Measurements from ENCODE around the gene TRANK1.

The TRANK1 gene

GRCh38 chr3:36926292-36926897, 18.5 kb downstream of the TRANK1 start:
- H3K36me3 ChIP-seq (ENCODE audit: insufficient read depth, insufficient read length, low read length) = no peaks in the 10 kb centered on the region
- TF ChIP-seq SUZ12 (IDR thresholded peaks at IDR 0.05; ENCODE audit: extremely low read depth, insufficient read depth, insufficient read length) (no peak), ZNF274 (IDR thresholded peaks at IDR 0.05; ENCODE audit: low read depth, low read length) (no peak), YY1 (IDR thresholded peaks at IDR 0.05; ENCODE audit: insufficient read depth, insufficient read length) (no peak)
- no peak for DNase-seq (ENCODE audit: low read depth, low spot score)
- no peak overlapping the region for H3K4me3 ChIP-seq (ENCODE audit: insufficient read length, low read depth)
- H3K9me3 ChIP-seq (ENCODE audit: insufficient read depth, low read length) = peaks cover 5% of the 10 kb centered on the region
- no peaks in the 10 kb centered on the region for H3K27me3 ChIP-seq (ENCODE audit: insufficient read depth, insufficient read length)
- no peaks in the 10 kb centered on the region for H3K4me1 ChIP-seq (ENCODE audit: insufficient read depth, insufficient read length)
- H3K9ac ChIP-seq (ENCODE audit: insufficient read length, low read depth) = no peak overlapping the region

- H3K36me3 ChIP-seq (ENCODE audit: insufficient read depth, insufficient read length, low read length) = no peaks in the 10 kb centered on the region
- no peak for DNase-seq (ENCODE audit: low read depth, low spot score)
- peaks cover 15% of the 10 kb centered on the region for H3K9me3 ChIP-seq (ENCODE audit: insufficient read depth, low read length)
- H3K27me3 ChIP-seq (ENCODE audit: insufficient read depth, insufficient read length) = no peaks in the 10 kb centered on the region
- TF ChIP-seq ZNF274 (IDR thresholded peaks at IDR 0.05; ENCODE audit: low read depth, low read length) (no peak), SUZ12 (IDR thresholded peaks at IDR 0.05; ENCODE audit: extremely low read depth, insufficient read depth, insufficient read length) (no peak), YY1 (IDR thresholded peaks at IDR 0.05; ENCODE audit: insufficient read depth, insufficient read length) (no peak)
- H3K4me1 ChIP-seq (ENCODE audit: insufficient read depth, insufficient read length) = no peaks in the 10 kb centered on the region
- H3K4me3 ChIP-seq (ENCODE audit: insufficient read length, low read depth) = no peak overlapping the region
- peak overlapping the region; percentile 50 for H3K9ac ChIP-seq (ENCODE audit: insufficient read length, low read depth)
Observed at GRCh38 chr3:36924744-36925521, 19.9 kb downstream of the TRANK1 start.

- no peak overlapping the region for H3K4me3 ChIP-seq (ENCODE audit: insufficient read length, low read depth)
- no peaks in the 10 kb centered on the region for H3K27me3 ChIP-seq (ENCODE audit: insufficient read depth, insufficient read length)
- H3K36me3 ChIP-seq (ENCODE audit: insufficient read depth, insufficient read length, low read length) = no peaks in the 10 kb centered on the region
- DNase-seq (ENCODE audit: low read depth, low spot score) = no peak
- no peaks in the 10 kb centered on the region for H3K4me1 ChIP-seq (ENCODE audit: insufficient read depth, insufficient read length)
- peak overlapping the region; percentile 50 for H3K9ac ChIP-seq (ENCODE audit: insufficient read length, low read depth)
- H3K9me3 ChIP-seq (ENCODE audit: insufficient read depth, low read length) = peaks cover 15% of the 10 kb centered on the region
- no peak for TF ChIP-seq YY1 (IDR thresholded peaks at IDR 0.05; ENCODE audit: insufficient read depth, insufficient read length)
- TF ChIP-seq SUZ12 (IDR thresholded peaks at IDR 0.05; ENCODE audit: extremely low read depth, insufficient read depth, insufficient read length) = no peak
- TF ChIP-seq ZNF274 (IDR thresholded peaks at IDR 0.05; ENCODE audit: low read depth, low read length) = no peak
Observed at GRCh38 chr3:36923981-36924743, 20.7 kb downstream of the TRANK1 start.

- Histone ChIP-seq H3K4me1 (ENCODE audit: insufficient read depth, insufficient read length) (no peaks in the 10 kb centered on the region), H3K4me3 (ENCODE audit: insufficient read length, low read depth) (no peak overlapping the region), H3K27me3 (ENCODE audit: insufficient read depth, insufficient read length) (no peaks in the 10 kb centered on the region), H3K9ac (ENCODE audit: insufficient read length, low read depth) (no peak overlapping the region), H3K36me3 (ENCODE audit: insufficient read depth, insufficient read length, low read length) (no peaks in the 10 kb centered on the region), H3K9me3 (ENCODE audit: insufficient read depth, low read length) (peaks cover 15% of the 10 kb centered on the region)
- DNase-seq (ENCODE audit: low read depth, low spot score) = no peak
- TF ChIP-seq YY1 (IDR thresholded peaks at IDR 0.05; ENCODE audit: insufficient read depth, insufficient read length) (no peak), SUZ12 (IDR thresholded peaks at IDR 0.05; ENCODE audit: extremely low read depth, insufficient read depth, insufficient read length) (no peak)
Observed at GRCh38 chr3:36923523-36923943, 21.3 kb downstream of the TRANK1 start.

- no peaks in the 10 kb centered on the region for H3K36me3 ChIP-seq (ENCODE audit: insufficient read depth, insufficient read length, low read length)
- no peak for TF ChIP-seq ZNF274 (IDR thresholded peaks at IDR 0.05; ENCODE audit: low read depth, low read length)
- TF ChIP-seq SUZ12 (IDR thresholded peaks at IDR 0.05; ENCODE audit: extremely low read depth, insufficient read depth, insufficient read length) = no peak
- no peak for TF ChIP-seq YY1 (IDR thresholded peaks at IDR 0.05; ENCODE audit: insufficient read depth, insufficient read length)
- H3K4me3 ChIP-seq (ENCODE audit: insufficient read length, low read depth) = no peak overlapping the region
- no peak for DNase-seq (ENCODE audit: low read depth, low spot score)
- H3K4me1 ChIP-seq (ENCODE audit: insufficient read depth, insufficient read length) = no peaks in the 10 kb centered on the region
- peaks cover 15% of the 10 kb centered on the region for H3K9me3 ChIP-seq (ENCODE audit: insufficient read depth, low read length)
- no peak overlapping the region for H3K9ac ChIP-seq (ENCODE audit: insufficient read length, low read depth)
- H3K27me3 ChIP-seq (ENCODE audit: insufficient read depth, insufficient read length) = no peaks in the 10 kb centered on the region
Observed at GRCh38 chr3:36920884-36921567, 23.8 kb downstream of the TRANK1 start.

GRCh38 chr3:36919439-36920160, 25.3 kb downstream of the TRANK1 start:
- no peak for DNase-seq (ENCODE audit: low read depth, low spot score)
- peaks cover 15% of the 10 kb centered on the region for H3K9me3 ChIP-seq (ENCODE audit: insufficient read depth, low read length)
- H3K4me1 ChIP-seq (ENCODE audit: insufficient read depth, insufficient read length) = no peaks in the 10 kb centered on the region
- TF ChIP-seq YY1 (IDR thresholded peaks at IDR 0.05; ENCODE audit: insufficient read depth, insufficient read length) = no peak
- no peak for TF ChIP-seq SUZ12 (IDR thresholded peaks at IDR 0.05; ENCODE audit: extremely low read depth, insufficient read depth, insufficient read length)
- TF ChIP-seq ZNF274 (IDR thresholded peaks at IDR 0.05; ENCODE audit: low read depth, low read length) = no peak
- no peak overlapping the region for H3K9ac ChIP-seq (ENCODE audit: insufficient read length, low read depth)
- H3K36me3 ChIP-seq (ENCODE audit: insufficient read depth, insufficient read length, low read length) = no peaks in the 10 kb centered on the region
- H3K4me3 ChIP-seq (ENCODE audit: insufficient read length, low read depth) = no peak overlapping the region
- H3K27me3 ChIP-seq (ENCODE audit: insufficient read depth, insufficient read length) = no peaks in the 10 kb centered on the region

Data from NT2/D1 (cell line).